Measurements from ENCODE around the gene HIVEP2. TPM values are rescaled to one million over a fixed set of nuclear protein-coding genes. Genes with fewer than 3 reads are reported as not detected.

The HIVEP2 gene
- total RNA-seq, 4 donors from 2014 or later = 17.2 to 49.4 (median 21.6) TPM

- intact Hi-C loops (cut with DNase I; ENCODE audit: low total_unique reads) = no loop called here
- TF ChIP-seq POLR2A (IDR thresholded peaks at IDR 0.05) (no peak), CTCF (IDR thresholded peaks at IDR 0.05) (no peak)
- H3K4me3 ChIP-seq (ENCODE audit: low read depth, poor library complexity, severe bottlenecking) = no peak overlapping the region
- 73 to 76% methylated on average over 4 of the region's 4 CpGs for WGBS, 2 donors
- DNase-seq (ENCODE audit: low spot score in 2 of 2) = no peak
These were observed 13.4 kb upstream of the HIVEP2 start for GRCh38 chr6:142958343-142958742.

GRCh38 chr6:142956726-142957125, 11.8 kb upstream of the HIVEP2 start:
- intact Hi-C loops (cut with DNase I; ENCODE audit: low total_unique reads) = no loop called here
- no peak overlapping the region for H3K4me3 ChIP-seq (ENCODE audit: low read depth, poor library complexity, severe bottlenecking)
- TF ChIP-seq CTCF (IDR thresholded peaks at IDR 0.05) = no peak
- no peak for TF ChIP-seq POLR2A (IDR thresholded peaks at IDR 0.05)
- DNase-seq (ENCODE audit: low spot score in 2 of 2) = no peak
- 97 to 98% methylated on average over 1 of the region's 1 CpG for WGBS, 2 donors

GRCh38 chr6:142954844-142955243, 9.9 kb upstream of the HIVEP2 start:
- 82 to 87% methylated on average over 2 of the region's 2 CpGs for WGBS, 2 donors
- no peak overlapping the region for H3K4me3 ChIP-seq (ENCODE audit: low read depth, poor library complexity, severe bottlenecking)
- no peak for DNase-seq (ENCODE audit: low spot score in 2 of 2)
- TF ChIP-seq CTCF (IDR thresholded peaks at IDR 0.05) (no peak), POLR2A (IDR thresholded peaks at IDR 0.05) (no peak)
- intact Hi-C loops (cut with DNase I; ENCODE audit: low total_unique reads) = no loop called here

- DNase-seq (ENCODE audit: low spot score in 2 of 2) = no peak
- TF ChIP-seq POLR2A (IDR thresholded peaks at IDR 0.05) = no peak
- TF ChIP-seq CTCF (IDR thresholded peaks at IDR 0.05) = no peak
- 92 to 95% methylated on average over 5 of the region's 5 CpGs for WGBS, 2 donors
- intact Hi-C loops (cut with DNase I; ENCODE audit: low total_unique reads) = no loop called here
- no peak overlapping the region for H3K4me3 ChIP-seq (ENCODE audit: low read depth, poor library complexity, severe bottlenecking)
These were observed 8.6 kb upstream of the HIVEP2 start for GRCh38 chr6:142953373-142954273.

- WGBS, 2 donors = 92 to 94% methylated on average over 3 of the region's 3 CpGs
- H3K4me3 ChIP-seq (ENCODE audit: low read depth, poor library complexity, severe bottlenecking) = no peak overlapping the region
- no peak for DNase-seq (ENCODE audit: low spot score in 2 of 2)
- intact Hi-C loops (cut with DNase I; ENCODE audit: low total_unique reads) = no loop called here
- TF ChIP-seq POLR2A (IDR thresholded peaks at IDR 0.05) (no peak), CTCF (IDR thresholded peaks at IDR 0.05) (no peak)
These were observed 7.6 kb upstream of the HIVEP2 start for GRCh38 chr6:142952614-142953013.

Measured in lower leg skin (tissue), 4 donors.